RWPE1 (cell line): ENCODE data around the gene KRT10.

Experiments
- CTCF ChIA-PET: fragments of 350-600 bp; sonication (Branson Sonifier 250); formaldehyde crosslinking; extraction: SDS; loops from one replicate; lab custom pipeline; 2021; lab: Yijun Ruan, JAX
- POLR2A ChIA-PET: fragments of 400-600 bp; formaldehyde crosslinking; extraction: SDS; loops from one replicate; lab custom pipeline; 2020; ENCODE audit warnings: antibody characterized with exemption; ENCODE audit not compliant: low non-redundant PET; lab: Yijun Ruan, JAX
- DNase-seq: peaks from one replicate; pipeline ENCODE4 v3.0.0; 2012; ENCODE audit warnings: low spot score
- H3K27ac ChIP-seq: fragments of 450-650 bp; 2 replicates; pipeline ENCODE4 v1.5.1; 2017
- TF ChIP-seq, protein P1 (sequence below): fragments of 450-650 bp; conservative IDR thresholded peaks from 2 replicates; pipeline ENCODE4 v1.5.1; 2017; ENCODE audit warnings: low read depth, mild to moderate bottlenecking

The KRT10 gene

DNA sequence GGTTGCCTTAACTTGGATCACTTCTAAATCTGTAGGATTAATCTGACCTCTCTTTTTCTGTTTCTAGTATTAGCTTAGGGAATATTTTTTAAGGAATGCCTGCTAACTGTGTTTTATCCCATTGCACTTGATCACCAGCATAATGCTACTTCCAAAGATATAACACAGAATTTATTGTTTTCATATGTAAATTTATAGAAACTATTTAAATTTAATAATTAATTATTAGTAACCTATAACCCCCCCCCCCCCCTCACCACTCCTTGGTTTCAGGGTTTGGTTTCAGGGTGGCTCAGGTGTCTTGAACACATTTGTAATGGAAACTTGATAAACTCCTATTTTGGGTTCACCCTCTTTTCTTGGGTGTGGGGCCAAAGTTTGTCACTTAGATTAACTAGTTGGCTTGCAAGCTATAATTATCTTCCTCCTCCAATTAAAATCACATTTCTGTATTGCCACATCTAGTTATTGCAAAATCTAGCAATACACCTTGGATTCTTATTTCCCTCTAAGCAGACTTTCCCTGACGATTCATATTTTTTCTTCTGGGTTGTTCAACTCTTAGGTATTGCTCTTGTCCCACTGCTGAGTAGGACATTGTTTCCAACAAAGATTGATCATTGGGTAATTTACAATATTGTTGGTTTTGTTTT, 26.3 kb upstream of the KRT10 start:
- POLR2A ChIA-PET: no interaction called here
- CTCF ChIA-PET: no interaction called here
- TF ChIP-seq, protein P1, sequence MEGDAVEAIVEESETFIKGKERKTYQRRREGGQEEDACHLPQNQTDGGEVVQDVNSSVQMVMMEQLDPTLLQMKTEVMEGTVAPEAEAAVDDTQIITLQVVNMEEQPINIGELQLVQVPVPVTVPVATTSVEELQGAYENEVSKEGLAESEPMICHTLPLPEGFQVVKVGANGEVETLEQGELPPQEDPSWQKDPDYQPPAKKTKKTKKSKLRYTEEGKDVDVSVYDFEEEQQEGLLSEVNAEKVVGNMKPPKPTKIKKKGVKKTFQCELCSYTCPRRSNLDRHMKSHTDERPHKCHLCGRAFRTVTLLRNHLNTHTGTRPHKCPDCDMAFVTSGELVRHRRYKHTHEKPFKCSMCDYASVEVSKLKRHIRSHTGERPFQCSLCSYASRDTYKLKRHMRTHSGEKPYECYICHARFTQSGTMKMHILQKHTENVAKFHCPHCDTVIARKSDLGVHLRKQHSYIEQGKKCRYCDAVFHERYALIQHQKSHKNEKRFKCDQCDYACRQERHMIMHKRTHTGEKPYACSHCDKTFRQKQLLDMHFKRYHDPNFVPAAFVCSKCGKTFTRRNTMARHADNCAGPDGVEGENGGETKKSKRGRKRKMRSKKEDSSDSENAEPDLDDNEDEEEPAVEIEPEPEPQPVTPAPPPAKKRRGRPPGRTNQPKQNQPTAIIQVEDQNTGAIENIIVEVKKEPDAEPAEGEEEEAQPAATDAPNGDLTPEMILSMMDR: no peak
- H3K27ac ChIP-seq: no peak overlapping the region
- no peak for DNase-seq

DNA sequence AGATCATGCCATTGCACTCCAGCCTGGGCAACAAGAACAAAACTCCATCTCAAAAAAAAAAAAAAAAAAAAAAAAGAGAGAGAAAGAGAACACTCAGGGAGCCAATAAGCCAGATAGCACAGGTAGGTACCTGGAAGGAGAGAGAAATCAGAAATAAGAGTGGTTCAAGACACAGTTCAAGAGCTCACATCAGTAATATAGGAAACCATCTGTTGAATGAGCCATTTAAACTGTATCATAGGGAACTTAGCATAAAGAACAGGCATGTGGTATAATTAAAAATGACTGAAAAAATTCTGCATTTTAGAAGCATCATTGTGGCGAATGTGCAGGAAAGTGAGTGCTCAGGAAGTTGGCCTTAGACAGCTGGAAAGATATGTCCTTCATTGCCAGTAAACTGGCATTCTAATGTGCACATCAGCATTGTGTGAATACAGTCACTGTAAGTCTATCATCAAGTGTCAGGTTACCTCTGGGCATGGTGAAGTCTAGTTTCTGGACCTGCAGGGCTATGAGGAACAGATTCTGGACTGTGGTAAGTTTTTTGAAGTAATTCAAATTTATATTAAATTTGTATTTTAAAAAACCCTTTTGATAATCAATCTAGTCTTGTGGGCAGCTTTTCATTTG, 24.2 kb upstream of the KRT10 start:
- ChIA-PET POLR2A (interaction anchor here (0.8 kb wide), 1 partner anchor 29 kb away, joined by 6 read pairs; no protein-coding TSS in a partner anchor), CTCF (interaction anchor here (0.6 to 0.7 kb wide), 2 partner anchors 141 to 816 kb away, joined by 3 to 4 read pairs; no protein-coding TSS in a partner anchor)
- DNase-seq: no peak
- TF ChIP-seq, protein P1: no peak
- no peak overlapping the region for H3K27ac ChIP-seq

DNA sequence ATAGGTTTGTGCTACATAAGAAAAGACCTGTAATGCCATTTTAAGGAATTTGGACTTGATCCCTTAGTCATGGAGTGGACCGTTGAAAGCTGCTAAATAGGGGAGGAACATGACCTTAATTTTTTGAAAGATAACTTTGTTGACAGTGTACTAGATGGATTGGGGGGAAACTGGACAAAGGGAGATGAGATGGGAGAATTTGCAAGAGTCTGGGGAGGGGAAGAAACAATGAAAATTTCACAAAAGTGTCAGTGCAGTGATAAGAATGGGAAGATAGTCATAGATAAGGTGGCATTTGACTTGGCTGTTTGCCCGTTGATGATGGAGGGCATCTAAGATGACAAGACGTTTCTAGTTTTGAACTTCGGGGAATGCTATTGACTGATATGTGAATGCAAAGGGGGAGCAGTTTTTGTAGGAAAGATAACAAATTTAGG, 22.3 kb upstream of the KRT10 start:
- DNase-seq: no peak
- TF ChIP-seq, protein P1: no peak
- CTCF ChIA-PET: no interaction called here
- no peak overlapping the region for H3K27ac ChIP-seq
- POLR2A ChIA-PET: no interaction called here

DNA sequence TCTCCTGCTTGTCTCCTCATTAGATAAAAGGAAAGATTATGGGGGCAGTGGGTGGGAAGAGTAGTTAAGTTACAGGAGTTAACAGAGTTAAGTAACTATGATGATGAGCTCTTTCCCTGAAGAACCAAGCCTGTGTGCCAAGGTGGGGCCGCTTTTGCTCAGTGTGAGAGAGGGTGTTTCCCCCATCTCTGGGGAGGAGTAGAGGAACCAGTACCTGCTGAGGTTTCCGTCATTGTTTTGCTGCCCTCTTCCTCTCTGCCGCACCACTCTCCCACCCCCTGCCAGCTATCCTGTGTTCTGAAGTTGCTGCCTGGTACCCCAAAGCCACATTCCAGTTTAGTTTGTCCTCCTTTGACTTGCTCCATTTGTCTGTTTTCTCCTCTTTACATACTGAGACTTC, 20.8 kb upstream of the KRT10 start:
- TF ChIP-seq, protein P1: no peak
- CTCF ChIA-PET: interaction anchor here (0.6 to 0.7 kb wide), 3 partner anchors 11 to 686 kb away, joined by 3 read pairs; no protein-coding TSS in a partner anchor
- no peak overlapping the region for H3K27ac ChIP-seq
- POLR2A ChIA-PET: no interaction called here
- no peak for DNase-seq

DNA sequence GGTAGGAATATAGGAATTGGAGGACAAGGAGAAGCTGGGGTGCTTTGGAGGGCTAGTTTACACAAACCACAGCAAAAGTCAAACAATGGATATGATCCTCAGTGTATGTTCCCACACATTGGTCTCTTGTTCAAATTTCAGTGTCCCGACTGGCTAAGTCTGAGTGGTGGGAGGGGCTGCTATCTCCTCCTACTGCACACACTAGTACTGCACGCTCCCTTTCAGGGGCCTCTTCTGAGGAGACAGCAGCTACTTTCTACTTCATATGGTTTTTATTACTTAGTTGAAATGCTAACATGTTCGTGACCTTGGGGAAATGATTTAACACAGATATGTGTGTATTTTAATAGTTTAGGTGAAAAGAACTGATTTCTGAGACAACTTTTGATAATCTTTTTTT, 18.8 kb upstream of the KRT10 start:
- no peak overlapping the region for H3K27ac ChIP-seq
- TF ChIP-seq, protein P1: no peak
- DNase-seq: no peak
- ChIA-PET POLR2A (no interaction called here), CTCF (no interaction called here)

DNA sequence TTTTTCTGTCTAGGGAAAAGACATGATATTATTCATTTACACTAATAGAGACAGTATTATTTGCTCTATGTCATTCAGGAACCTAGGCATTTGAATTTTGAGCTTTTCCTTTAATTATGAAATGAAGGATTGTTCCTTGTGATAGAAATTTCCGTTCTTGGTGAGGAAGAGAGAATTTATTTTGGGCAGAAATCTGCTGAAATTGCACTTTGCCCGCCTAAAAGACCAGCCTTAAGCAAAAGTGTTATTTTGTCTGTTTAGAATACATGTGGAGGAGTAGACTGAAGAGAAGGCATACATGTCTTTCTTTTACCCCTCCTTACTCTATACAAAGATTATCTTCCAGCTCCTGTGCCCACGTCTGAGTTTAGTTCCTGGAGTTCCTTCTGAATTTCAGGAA, 16.8 kb upstream of the KRT10 start:
- ChIA-PET POLR2A (no interaction called here), CTCF (interaction anchor here (0.6 kb wide), 1 partner anchor 8 kb away, joined by 4 read pairs; no protein-coding TSS in a partner anchor)
- no peak overlapping the region for H3K27ac ChIP-seq
- TF ChIP-seq, protein P1: no peak
- DNase-seq: no peak
